Stimulated activated CD8-positive, alpha-beta memory T cell treated with anti-CD3 and anti-CD28 coated beads, Interleukin-15, amount 100 ng/mL, for 48 hours (primary cell): ENCODE measurements around the gene WDR4.
A peak's percentile ranks its signal among the peaks of the same experiment; 100 is the strongest.
"Not testable (repeated sequence)": the region's sequence is repeated elsewhere in the genome, so short reads cannot be mapped to it uniquely, and the experiment has no call there.

Experiments
- DNase-seq, 2 donors: peaks; one replicate each; pipeline ENCODE4 v3.0.0-alpha.2; 2020; ENCODE audit warnings: low read depth in 2 of 2

Gene WDR4

DNA sequence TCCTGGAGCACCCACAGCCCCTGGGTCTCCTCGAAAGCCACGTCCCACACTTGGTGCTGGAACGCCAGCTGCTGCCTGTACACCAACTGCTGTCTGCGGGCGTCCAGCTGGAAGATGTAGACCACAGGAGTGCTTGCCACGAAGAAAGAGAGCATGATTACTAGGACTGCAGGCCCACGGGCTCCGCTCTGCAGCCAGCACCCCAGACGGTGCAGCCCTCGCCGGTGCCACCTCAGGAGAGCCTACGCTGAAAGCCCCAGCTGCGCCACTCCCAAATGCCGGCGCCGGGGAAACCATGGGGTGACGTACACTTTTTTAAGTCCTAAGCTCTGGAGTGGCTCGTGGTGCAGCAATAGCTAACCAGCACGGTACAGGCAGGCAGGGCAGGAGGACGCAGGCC is 25.7 kb downstream of the WDR4 start:
- no peak for DNase-seq

GRCh38 chr21:42852925-42853570 is 26.3 kb downstream of the WDR4 start:
- DNase-seq: no peak

- DNase-seq: no peak
Observed at GRCh38 chr21:42851812-42852665, 27.3 kb downstream of the WDR4 start.

- peak in 1 of 2 donors; percentile 20 for DNase-seq
Observed at GRCh38 chr21:42850866-42851391, 28.4 kb downstream of the WDR4 start.

GRCh38 chr21:42850463-42850862 is 28.9 kb downstream of the WDR4 start:
- DNase-seq: no peak

GRCh38 chr21:42849759-42850412 is 29.5 kb downstream of the WDR4 start:
- DNase-seq: no peak

DNA sequence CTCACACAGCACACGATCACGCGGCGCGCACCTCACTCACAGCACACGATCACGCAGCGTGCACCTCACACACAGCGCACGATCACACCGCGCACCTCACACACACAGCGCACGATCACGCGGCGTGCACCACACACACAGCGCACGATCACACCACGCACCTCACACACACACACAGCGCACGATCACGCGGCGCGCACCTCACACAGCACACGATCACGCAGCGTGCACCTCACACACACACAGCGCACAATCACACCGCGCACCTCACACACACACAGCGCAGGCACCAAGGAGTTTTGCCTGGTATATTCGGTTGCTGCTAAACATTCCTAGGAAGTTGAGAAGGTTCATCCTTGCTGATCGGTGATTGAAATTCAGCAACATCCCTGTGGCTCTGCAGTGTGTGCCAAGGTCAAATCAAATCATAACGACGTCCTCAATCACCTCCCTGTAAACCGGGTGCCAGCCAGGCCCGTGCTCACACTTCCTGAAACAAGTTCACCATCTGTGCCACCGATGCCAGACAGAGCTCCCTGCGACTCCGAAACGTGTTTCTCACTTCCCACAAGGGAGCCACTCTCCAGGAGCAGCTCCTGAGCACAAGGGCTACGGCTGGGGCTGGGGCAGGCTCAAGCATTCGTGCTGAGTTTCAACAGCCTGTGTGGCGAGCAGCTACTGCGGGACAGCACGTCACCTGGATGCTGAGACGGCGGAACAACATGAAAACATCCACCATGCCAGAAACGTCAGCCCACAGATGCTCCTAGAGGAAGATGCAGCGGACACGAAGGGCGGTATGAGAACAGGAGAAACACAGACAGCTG is 30.2 kb downstream of the WDR4 start:
- DNase-seq: no peak

GRCh38 chr21:42848144-42848931 is 31.0 kb downstream of the WDR4 start:
- not testable (repeated sequence) for DNase-seq

DNA sequence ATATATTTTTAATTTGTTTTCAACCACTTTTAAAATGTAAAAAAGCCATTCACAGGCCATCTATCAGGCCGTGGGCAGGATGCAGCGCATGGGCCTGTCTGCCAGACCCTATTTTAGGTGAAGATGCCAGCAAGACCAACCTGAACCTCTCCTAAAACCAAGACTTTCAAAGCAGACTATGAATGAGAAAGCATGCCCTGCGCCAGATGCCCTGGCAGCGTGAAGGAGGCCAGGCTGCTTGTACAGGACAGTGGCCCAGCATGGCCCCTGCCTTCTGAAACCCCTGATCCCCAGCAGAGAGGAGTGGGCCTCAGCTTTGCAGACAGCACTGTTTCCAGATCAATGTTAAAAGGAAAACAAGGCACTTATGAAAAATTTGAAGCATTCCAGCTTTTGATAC is 31.6 kb downstream of the WDR4 start:
- no peak for DNase-seq

GRCh38 chr21:42847051-42847707 is 32.2 kb downstream of the WDR4 start:
- DNase-seq: no peak

DNA sequence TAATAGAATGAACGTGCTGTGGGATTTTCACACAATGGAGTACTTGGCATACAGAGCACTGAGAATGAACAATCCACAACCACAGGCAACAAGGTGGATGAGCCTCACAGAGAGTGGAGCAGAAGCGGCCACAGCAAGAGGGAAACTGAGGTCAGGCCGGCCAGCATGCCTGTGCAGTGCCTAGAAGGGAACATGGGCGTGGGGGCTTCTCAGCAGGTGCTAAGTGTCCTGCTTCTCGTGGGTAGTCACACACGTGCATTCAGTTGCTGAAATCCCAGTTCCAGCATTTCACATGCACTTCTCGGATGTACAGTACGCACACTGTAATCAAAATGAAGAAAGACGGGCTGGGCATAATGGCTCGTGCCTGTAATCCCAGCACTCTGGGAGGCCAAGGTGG is 33.1 kb downstream of the WDR4 start:
- DNase-seq: no peak

DNA sequence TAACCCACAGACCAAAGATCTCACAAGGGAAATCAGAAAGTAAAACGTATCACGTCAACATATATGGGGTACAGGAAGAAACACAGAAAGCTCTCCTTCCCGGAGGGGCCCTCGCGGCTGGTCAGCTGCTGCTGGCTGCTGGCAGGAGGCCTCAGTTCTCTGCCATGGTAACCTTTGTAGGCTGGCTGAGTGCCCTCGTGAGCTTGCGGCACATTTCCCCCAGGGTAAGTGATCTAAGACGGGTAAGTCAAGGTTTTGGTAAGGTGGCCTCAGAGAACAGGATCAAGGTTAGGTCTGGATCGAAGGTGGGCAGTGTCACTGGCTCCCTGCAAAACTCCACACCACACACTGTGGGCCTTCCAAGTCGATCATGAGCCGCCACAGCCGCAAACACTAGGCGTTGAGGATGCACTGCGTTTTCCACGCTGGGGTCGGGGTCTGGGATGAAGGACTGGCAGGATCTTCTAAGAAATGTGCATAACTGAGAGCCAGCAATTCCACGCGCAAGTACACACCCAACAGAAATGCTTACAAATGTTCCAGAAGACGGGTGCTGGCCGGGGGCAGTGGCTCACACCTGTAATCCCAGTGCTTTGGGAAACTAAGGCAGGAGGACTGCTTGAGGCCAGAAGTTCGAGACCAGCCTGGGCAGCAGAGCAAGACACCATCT is 33.9 kb downstream of the WDR4 start:
- no peak for DNase-seq

DNA sequence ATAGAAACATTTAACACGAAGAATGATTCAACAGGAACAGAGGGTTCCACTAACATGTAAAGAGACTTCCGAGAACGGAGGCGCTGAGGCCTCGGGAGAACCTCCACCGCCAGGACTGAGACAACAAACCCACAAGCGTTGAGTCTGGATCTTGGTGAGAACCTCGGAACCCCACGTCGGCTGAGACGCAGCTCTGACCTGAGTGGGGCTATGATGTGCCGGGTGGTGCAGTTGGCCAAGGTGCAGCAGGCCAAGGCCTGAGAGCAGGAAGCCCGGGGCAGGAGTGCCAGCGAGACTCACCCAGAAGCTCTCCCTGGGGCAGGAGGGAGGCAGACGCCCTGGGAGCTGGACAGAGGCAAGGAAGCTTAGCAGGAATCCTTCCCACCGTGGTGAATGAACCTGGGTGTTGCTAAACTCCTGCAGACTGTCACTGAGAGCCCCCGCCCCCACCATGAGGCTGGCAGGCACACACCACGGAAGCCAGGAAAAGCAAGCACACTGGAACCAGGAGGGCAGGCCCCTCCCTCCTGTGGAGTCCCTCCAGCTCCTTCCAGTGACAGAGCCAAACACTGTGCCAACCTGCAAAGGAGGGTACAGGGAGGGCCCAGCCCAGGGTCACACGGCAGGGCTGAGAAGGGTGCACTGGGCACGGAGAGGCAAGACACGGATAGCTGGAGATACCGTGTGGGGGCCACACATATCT is 34.8 kb downstream of the WDR4 start:
- DNase-seq: no peak

DNA sequence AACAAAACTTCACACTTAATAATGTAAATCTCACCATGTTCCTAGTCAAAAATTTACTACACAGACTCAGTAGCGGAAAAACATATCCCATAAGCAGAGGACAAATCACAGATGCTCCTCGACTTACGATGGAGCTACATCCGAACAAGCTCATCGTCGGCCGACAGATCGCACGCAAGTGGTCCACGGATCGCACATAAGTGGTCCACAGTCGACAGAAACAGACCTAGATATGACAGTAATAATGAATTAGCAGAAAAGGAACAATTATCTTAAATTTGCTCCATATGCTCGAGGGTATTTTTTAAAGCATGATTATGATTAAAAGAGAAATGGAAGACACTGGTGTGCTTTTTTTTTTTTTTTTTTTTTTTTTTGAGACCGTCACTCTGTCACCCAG is 36.3 kb downstream of the WDR4 start:
- no peak for DNase-seq

- not testable (repeated sequence) for DNase-seq
Observed at GRCh38 chr21:42841916-42842655, 37.3 kb downstream of the WDR4 start.

GRCh38 chr21:42841156-42841915 is 38.0 kb downstream of the WDR4 start:
- DNase-seq: no peak

GRCh38 chr21:42840411-42841155 is 38.8 kb downstream of the WDR4 start:
- DNase-seq: no peak
